Gastrocnemius medialis (tissue), 4 donors: ENCODE data around the gene TCERG1L. TPM values are rescaled to one million over a fixed set of nuclear protein-coding genes. Genes with fewer than 3 reads are reported as not detected.

Experiments
- ATAC-seq, 2 donors: fragments of 150-250 bp; one replicate each; pipeline ENCODE4 v1.9.1; 2016
- DNase-seq, 2 donors: peaks; one replicate each; pipeline ENCODE4 v3.0.0-alpha.2; 2019
- H3K27ac ChIP-seq, 4 donors: fragments of 200-600 bp; sonication (generic); 1 replicate in 1 of 4; 2 replicates in 3 of 4; pipeline ENCODE4 v1.5.1; 2016 to 2018; ENCODE audit warnings: mild to moderate bottlenecking in 2 of 4, moderate library complexity in 1 of 4
- H3K27me3 ChIP-seq, 3 donors: fragments of 200-600 bp; sonication (generic) in 2 of 3; 1 replicate in 1 of 3; 2 replicates in 2 of 3; pipeline versions ENCODE4 v1.5.1 to v1.6.0; 2016 to 2019; ENCODE audit warnings: mild to moderate bottlenecking in 1 of 3, moderate library complexity in 1 of 3
- H3K36me3 ChIP-seq, 2 donors: fragments of 200-600 bp; sonication (generic) in 1 of 2; one replicate each; pipeline ENCODE4 v1.5.1; 2017 to 2018
- H3K4me1 ChIP-seq, 2 donors: fragments of 200-600 bp; sonication (generic) in 1 of 2; one replicate each; pipeline ENCODE4 v1.5.1; 2016 to 2017; ENCODE audit warnings: mild to moderate bottlenecking in 2 of 2
- H3K4me3 ChIP-seq, 4 donors: fragments of 200-600 bp; sonication (generic) in 3 of 4; 1 replicate in 1 of 4; 2 replicates in 3 of 4; pipeline ENCODE4 v1.5.1; 2016 to 2019; ENCODE audit warnings: mild to moderate bottlenecking in 2 of 4
- H3K9me3 ChIP-seq, 3 donors: fragments of 200-600 bp; sonication (generic) in 2 of 3; 1 replicate in 1 of 3; 2 replicates in 2 of 3; pipeline ENCODE4 v1.5.1; 2016 to 2019
- POLR2A ChIP-seq, 2 donors: fragments of 450-650 bp; IDR thresholded peaks; one replicate each; pipeline ENCODE4 v1.6.1; 2017; ENCODE audit warnings: antibody characterized with exemption in 2 of 2, mild to moderate bottlenecking in 2 of 2, moderate library complexity in 2 of 2
- in situ Hi-C, 4 donors: fragments of 200-750 bp; cut with MboI; loops; one replicate each; pipeline versions ENCODE4 v1.15.0 to v1.8.0; 2017; ENCODE audit warnings: low sequenced_read_pairs in 4 of 4
- intact Hi-C: fragments of 100-400 bp; cut with DNase I; formaldehyde crosslinking; loops from one replicate; pipeline ENCODE4 v1.15.1; 2023; ENCODE audit warnings: low total_unique reads
- total RNA-seq, 4 donors: library from RNA; depleted of rRNA; stranded (reverse); fragments of >200 nt; gene quantifications; one replicate each; pipeline versions ENCODE4 v1.1.0 to v1.2.3, GENCODE V29; 2016
- TF ChIP-seq, protein P1 (sequence below), 5 experiments: fragments of 450-650 bp in 3 of 5; fragments of 200-600 bp in 2 of 5; sonication (generic) in 2 of 5; IDR thresholded peaks in 4 of 5; conservative IDR thresholded peaks in 1 of 5; 1 replicate in 4 of 5; 2 replicates in 1 of 5; pipeline ENCODE4 v1.5.1; 2016 to 2019; ENCODE audit warnings: antibody characterized with exemption in 5 of 5, mild to moderate bottlenecking in 3 of 5, moderate library complexity in 3 of 5

Gene TCERG1L
- total RNA-seq, 4 donors from 2014 or later = not detected

- no peak for ATAC-seq
- in situ Hi-C loops = no loop called here
Measured at GRCh38 chr10:131068311-131068710, 243.2 kb downstream of the TCERG1L start.

DNA sequence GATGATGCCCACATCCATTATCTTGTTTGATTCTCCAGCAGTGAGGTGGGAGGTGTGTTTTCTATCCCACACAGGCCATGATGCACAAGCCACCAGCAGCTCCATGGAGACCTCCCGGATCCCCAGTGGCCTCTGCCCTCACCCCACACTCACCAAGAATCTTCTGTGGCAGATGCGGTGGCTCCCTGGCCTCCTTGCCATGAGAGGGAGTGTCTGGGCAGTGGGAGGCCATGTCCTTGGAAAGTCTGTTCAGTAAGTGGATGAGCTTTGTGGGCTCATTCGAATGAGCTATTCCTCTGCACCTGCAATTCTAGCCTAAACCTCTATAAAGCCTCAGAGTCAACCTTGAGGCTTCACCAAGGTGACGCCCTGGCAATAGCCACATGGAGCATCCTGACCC, 243.8 kb downstream of the TCERG1L start:
- intact Hi-C loops (no loop called here), in situ Hi-C loops (no loop called here)
- H3K27ac ChIP-seq = no peak overlapping the region
- H3K9me3 ChIP-seq = no peaks in the 10 kb centered on the region
- no peaks in the 10 kb centered on the region for H3K27me3 ChIP-seq
- peaks cover 0 to 3% of the 10 kb centered on the region in 2 donors for H3K4me1 ChIP-seq
- H3K4me3 ChIP-seq = no peak overlapping the region
- H3K36me3 ChIP-seq = no peaks in the 10 kb centered on the region
- DNase-seq (no peak), ATAC-seq (no peak)
- no peak for TF ChIP-seq POLR2A (IDR thresholded peaks at IDR 0.05)
- TF ChIP-seq, protein P1, sequence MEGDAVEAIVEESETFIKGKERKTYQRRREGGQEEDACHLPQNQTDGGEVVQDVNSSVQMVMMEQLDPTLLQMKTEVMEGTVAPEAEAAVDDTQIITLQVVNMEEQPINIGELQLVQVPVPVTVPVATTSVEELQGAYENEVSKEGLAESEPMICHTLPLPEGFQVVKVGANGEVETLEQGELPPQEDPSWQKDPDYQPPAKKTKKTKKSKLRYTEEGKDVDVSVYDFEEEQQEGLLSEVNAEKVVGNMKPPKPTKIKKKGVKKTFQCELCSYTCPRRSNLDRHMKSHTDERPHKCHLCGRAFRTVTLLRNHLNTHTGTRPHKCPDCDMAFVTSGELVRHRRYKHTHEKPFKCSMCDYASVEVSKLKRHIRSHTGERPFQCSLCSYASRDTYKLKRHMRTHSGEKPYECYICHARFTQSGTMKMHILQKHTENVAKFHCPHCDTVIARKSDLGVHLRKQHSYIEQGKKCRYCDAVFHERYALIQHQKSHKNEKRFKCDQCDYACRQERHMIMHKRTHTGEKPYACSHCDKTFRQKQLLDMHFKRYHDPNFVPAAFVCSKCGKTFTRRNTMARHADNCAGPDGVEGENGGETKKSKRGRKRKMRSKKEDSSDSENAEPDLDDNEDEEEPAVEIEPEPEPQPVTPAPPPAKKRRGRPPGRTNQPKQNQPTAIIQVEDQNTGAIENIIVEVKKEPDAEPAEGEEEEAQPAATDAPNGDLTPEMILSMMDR (IDR thresholded peaks at IDR 0.05 in 4 of 5, conservative IDR thresholded peaks at IDR 0.05 in 1 of 5) = no peak

More at GRCh38 chr10:131068311-131068710, 243.2 kb downstream of the TCERG1L start:
- H3K9me3 ChIP-seq = no peaks in the 10 kb centered on the region
- H3K36me3 ChIP-seq = no peaks in the 10 kb centered on the region
- no peak overlapping the region for H3K27ac ChIP-seq
- DNase-seq = no peak
- peaks cover 0 to 3% of the 10 kb centered on the region in 2 donors for H3K4me1 ChIP-seq
- H3K4me3 ChIP-seq = no peak overlapping the region
- intact Hi-C loops = no loop called here
- H3K27me3 ChIP-seq = no peaks in the 10 kb centered on the region
- TF ChIP-seq, protein P1 (IDR thresholded peaks at IDR 0.05 in 4 of 5, conservative IDR thresholded peaks at IDR 0.05 in 1 of 5) = no peak
- no peak for TF ChIP-seq POLR2A (IDR thresholded peaks at IDR 0.05)

- H3K27me3 ChIP-seq = no peaks in the 10 kb centered on the region
- DNase-seq = peak in 1 of 2 donors; percentile 23
Measured at GRCh38 chr10:131065673-131066305, 245.7 kb downstream of the TCERG1L start.

DNA sequence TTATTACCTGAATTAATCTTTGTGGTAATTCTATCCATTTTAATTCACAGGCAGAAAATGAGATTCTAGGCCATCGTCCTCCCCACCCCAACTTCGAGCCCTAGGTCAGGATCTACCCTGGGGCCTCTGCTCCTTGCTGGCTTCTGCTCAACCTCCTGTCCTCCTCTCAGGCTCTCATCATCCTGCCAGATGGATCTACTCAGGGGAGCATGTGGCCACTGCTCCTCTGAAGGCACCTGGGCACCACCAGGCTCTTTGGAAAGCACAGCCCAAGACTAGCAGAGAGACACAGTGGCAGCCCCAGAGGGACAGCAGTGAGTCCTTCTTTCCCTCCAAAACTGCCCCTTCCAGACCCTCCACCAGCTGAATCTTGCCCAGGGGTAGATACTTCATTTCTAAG, 248.2 kb downstream of the TCERG1L start:
- no peak overlapping the region for H3K4me3 ChIP-seq
- no peak overlapping the region for H3K27ac ChIP-seq
- DNase-seq = no peak
- in situ Hi-C loops = no loop called here
- peaks cover 0 to 3% of the 10 kb centered on the region in 2 donors for H3K4me1 ChIP-seq
- no peaks in the 10 kb centered on the region for H3K27me3 ChIP-seq
- H3K9me3 ChIP-seq = no peaks in the 10 kb centered on the region
- intact Hi-C loops = no loop called here
- no peak for ATAC-seq
- no peak for TF ChIP-seq POLR2A (IDR thresholded peaks at IDR 0.05)
- H3K36me3 ChIP-seq = no peaks in the 10 kb centered on the region

More at GRCh38 chr10:131065673-131066305, 245.7 kb downstream of the TCERG1L start:
- TF ChIP-seq, protein P1 (IDR thresholded peaks at IDR 0.05 in 4 of 5, conservative IDR thresholded peaks at IDR 0.05 in 1 of 5) = no peak
- TF ChIP-seq POLR2A (IDR thresholded peaks at IDR 0.05) = no peak
- in situ Hi-C loops = no loop called here
- H3K9me3 ChIP-seq = no peaks in the 10 kb centered on the region
- peaks cover 0 to 3% of the 10 kb centered on the region in 2 donors for H3K4me1 ChIP-seq
- ATAC-seq = peak in 1 of 2 donors; percentile 53
- H3K36me3 ChIP-seq = no peaks in the 10 kb centered on the region
- intact Hi-C loops = no loop called here
- H3K27ac ChIP-seq = no peak overlapping the region
- no peak overlapping the region for H3K4me3 ChIP-seq

DNA sequence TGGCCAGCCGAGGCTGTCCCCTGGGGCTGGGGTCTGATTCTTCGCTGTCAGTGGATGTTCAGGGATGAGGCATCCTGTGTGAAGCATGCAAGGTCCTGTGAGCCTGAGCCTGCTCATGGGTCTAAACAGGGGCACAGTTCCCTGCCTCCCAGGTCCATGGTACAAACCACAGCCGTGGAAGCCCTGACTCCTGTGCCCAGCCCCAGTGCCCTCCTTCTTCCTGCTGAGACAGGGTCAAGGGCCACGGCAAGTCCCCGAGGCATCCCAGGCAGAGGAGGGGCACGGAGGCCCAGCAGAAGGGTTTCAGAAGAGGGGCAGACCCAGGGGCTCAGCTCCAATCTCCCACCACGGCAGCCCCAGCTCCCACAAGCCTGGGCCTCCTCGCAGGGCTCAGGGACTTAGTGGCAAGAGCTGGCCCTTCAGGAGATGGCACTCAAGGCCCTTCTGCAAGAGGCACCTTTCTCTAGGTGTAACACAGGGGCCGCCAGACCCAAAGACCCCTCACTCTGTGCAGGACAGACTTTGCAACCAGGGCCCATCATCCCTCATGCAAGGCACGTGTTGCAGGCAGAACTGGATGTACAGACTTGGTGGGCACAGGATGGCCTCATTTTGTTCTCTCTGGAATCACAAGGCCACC, 248.8 kb downstream of the TCERG1L start:
- in situ Hi-C loops = no loop called here
- H3K36me3 ChIP-seq = no peaks in the 10 kb centered on the region
- peaks cover 0 to 3% of the 10 kb centered on the region in 2 donors for H3K4me1 ChIP-seq
- H3K27me3 ChIP-seq = no peaks in the 10 kb centered on the region
- ATAC-seq (no peak), DNase-seq (no peak)
- H3K9me3 ChIP-seq = no peaks in the 10 kb centered on the region
- no peak for TF ChIP-seq POLR2A (IDR thresholded peaks at IDR 0.05)
- TF ChIP-seq, protein P1 (IDR thresholded peaks at IDR 0.05 in 4 of 5, conservative IDR thresholded peaks at IDR 0.05 in 1 of 5) = no peak
- H3K27ac ChIP-seq = no peak overlapping the region
- no peak overlapping the region for H3K4me3 ChIP-seq
- intact Hi-C loops = no loop called here
